Activated naive CD4-positive, alpha-beta T cell treated with anti-CD3 and anti-CD28 coated beads for 36 hours (primary cell): ENCODE measurements around the gene ADH7. TPM values are rescaled to one million over a fixed set of nuclear protein-coding genes. Genes with fewer than 3 reads are reported as not detected.

Experiments used
- CTCF ChIA-PET: fragments of 350-600 bp; sonication (Branson Sonifier 250); formaldehyde crosslinking; loops from one replicate; lab custom pipeline; 2021; ENCODE audit warnings: antibody characterized with exemption; lab: Charles Lee
- DNase-seq: peaks from one replicate; pipeline ENCODE4 v3.0.0-alpha.2; 2020
- H3K27ac Mint-ChIP-seq: one replicate; pipeline ENCODE4 v1.8.0; 2021; ENCODE audit warnings: mild to moderate bottlenecking, mixed read lengths
- H3K27me3 Mint-ChIP-seq: one replicate; pipeline ENCODE4 v1.8.0; 2021; ENCODE audit warnings: low read depth, mixed read lengths
- H3K36me3 Mint-ChIP-seq: one replicate; pipeline ENCODE4 v1.8.0; 2021; ENCODE audit warnings: low read depth, mixed read lengths
- H3K4me1 Mint-ChIP-seq: one replicate; pipeline ENCODE4 v1.8.0; 2021; ENCODE audit warnings: low read depth, mixed read lengths
- H3K4me3 Mint-ChIP-seq: one replicate; pipeline ENCODE4 v1.8.0; 2021; ENCODE audit warnings: mild to moderate bottlenecking, moderate library complexity, mixed read lengths
- H3K9me3 Mint-ChIP-seq: one replicate; pipeline ENCODE4 v1.8.0; 2021; ENCODE audit warnings: mixed read lengths
- intact Hi-C: fragments of 100-400 bp; cut with micrococcal nuclease; formaldehyde crosslinking; loops from one replicate; pipeline ENCODE4 v1.15.1; 2023
- total RNA-seq, 2 experiments: library from RNA; stranded (reverse); gene quantifications; one replicate each; pipeline ENCODE4 v1.2.3, GENCODE V29; 2021

Gene ADH7
- total RNA-seq, 2 experiments from 2014 or later: not detected

GRCh38 chr4:99414401-99414800 is 20.7 kb downstream of the ADH7 start:
- CTCF ChIA-PET: interaction anchor here (1.1 to 1.6 kb wide), 2 partner anchors 10 to 48 kb away, joined by 3 to 5 read pairs; no protein-coding TSS in a partner anchor
- H3K36me3 Mint-ChIP-seq: no peaks in the 10 kb centered on the region
- no peaks in the 10 kb centered on the region for H3K9me3 Mint-ChIP-seq
- no peaks in the 10 kb centered on the region for H3K27me3 Mint-ChIP-seq
- H3K4me3 Mint-ChIP-seq: no peak overlapping the region
- no peak for DNase-seq
- intact Hi-C loops: no loop called here
- H3K4me1 Mint-ChIP-seq: no peaks in the 10 kb centered on the region
- H3K27ac Mint-ChIP-seq: no peak overlapping the region

DNA sequence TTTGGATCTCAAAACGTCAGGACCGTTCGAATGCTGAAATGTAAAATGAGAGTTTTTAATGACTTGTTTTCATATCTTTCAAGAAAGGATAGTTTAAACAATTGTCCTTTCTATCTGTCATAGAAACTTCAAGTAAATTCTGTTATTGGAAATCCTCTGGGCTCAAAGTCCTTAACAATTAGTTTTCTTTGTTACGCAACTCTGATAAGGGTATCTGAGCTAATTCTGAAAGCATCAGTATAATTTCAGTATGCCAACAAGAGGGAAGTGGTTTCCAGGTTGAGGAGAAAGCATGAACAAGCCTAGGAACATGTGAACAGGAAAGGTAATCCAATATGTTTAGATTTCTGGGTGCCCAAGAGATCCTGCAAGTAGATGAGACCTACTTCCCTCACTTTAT is 22.0 kb downstream of the ADH7 start:
- no peak overlapping the region for H3K4me3 Mint-ChIP-seq
- H3K36me3 Mint-ChIP-seq: no peaks in the 10 kb centered on the region
- H3K4me1 Mint-ChIP-seq: no peaks in the 10 kb centered on the region
- H3K27me3 Mint-ChIP-seq: no peaks in the 10 kb centered on the region
- CTCF ChIA-PET: interaction anchor here (1.1 kb wide), 1 partner anchor 9 kb away, joined by 3 read pairs; no protein-coding TSS in a partner anchor
- H3K27ac Mint-ChIP-seq: no peak overlapping the region
- H3K9me3 Mint-ChIP-seq: no peaks in the 10 kb centered on the region
- intact Hi-C loops: no loop called here
- no peak for DNase-seq

DNA sequence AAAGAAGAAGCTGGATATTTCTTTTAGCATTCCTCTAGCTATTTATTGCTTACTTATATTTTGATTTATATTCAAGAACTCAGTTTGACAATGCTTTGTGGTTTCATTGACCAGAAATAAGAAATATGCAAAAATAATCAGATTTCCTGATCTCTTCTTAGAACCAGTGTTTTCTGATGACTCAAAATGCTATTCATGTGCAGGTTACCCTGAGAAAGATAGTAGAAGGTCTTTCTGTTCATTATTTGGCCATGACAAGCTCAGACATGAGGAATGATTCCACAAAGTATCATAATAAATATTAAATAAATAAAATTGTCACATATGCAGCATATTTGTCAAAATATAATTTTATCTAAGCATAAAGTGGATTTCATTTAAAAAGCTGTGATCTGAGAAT is 24.1 kb downstream of the ADH7 start:
- Mint-ChIP-seq H3K9me3 (no peaks in the 10 kb centered on the region), H3K4me3 (no peak overlapping the region), H3K27ac (no peak overlapping the region), H3K27me3 (no peaks in the 10 kb centered on the region), H3K4me1 (no peaks in the 10 kb centered on the region), H3K36me3 (no peaks in the 10 kb centered on the region)
- CTCF ChIA-PET: interaction anchor here (1.0 to 1.5 kb wide), 4 partner anchors 9 to 293 kb away, joined by 3 to 4 read pairs (median 4); no protein-coding TSS in a partner anchor
- intact Hi-C loops: no loop called here
- DNase-seq: no peak

DNA sequence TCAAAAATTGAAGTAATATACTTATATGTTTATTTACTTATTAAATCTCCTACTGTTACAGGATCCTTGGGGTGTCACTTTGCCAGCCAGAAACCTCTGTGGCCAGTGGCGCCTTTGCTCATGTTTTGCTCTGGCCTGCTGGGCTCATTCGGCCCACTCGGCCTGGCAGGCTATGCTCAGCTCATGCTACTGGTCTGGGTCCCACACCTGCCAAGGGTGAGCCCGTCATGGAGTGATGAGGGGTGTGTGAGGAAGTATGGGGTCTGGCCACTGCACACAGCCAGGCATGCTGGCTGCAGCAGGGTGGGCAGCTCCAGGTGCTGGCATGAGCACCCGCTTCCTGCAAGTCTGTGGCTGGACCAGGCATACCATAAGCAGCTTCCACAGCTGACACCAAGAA is 25.1 kb downstream of the ADH7 start:
- no peaks in the 10 kb centered on the region for H3K36me3 Mint-ChIP-seq
- no peaks in the 10 kb centered on the region for H3K4me1 Mint-ChIP-seq
- DNase-seq: no peak
- H3K4me3 Mint-ChIP-seq: no peak overlapping the region
- H3K9me3 Mint-ChIP-seq: no peaks in the 10 kb centered on the region
- intact Hi-C loops: no loop called here
- no peak overlapping the region for H3K27ac Mint-ChIP-seq
- H3K27me3 Mint-ChIP-seq: no peaks in the 10 kb centered on the region
- CTCF ChIA-PET: interaction anchor here (0.6 to 1.5 kb wide), 6 partner anchors 8 to 321 kb away, joined by 3 to 7 read pairs (median 4); partner anchors contain the start of gene ADH5

- intact Hi-C loops: loop anchor here (10.0 kb wide), 1 partner anchor 544 kb away; no protein-coding TSS in a partner anchor
- no peaks in the 10 kb centered on the region for H3K9me3 Mint-ChIP-seq
- no peak overlapping the region for H3K27ac Mint-ChIP-seq
- H3K4me1 Mint-ChIP-seq: no peaks in the 10 kb centered on the region
- H3K4me3 Mint-ChIP-seq: no peak overlapping the region
- H3K27me3 Mint-ChIP-seq: no peaks in the 10 kb centered on the region
- H3K36me3 Mint-ChIP-seq: no peaks in the 10 kb centered on the region
- no peak for DNase-seq
- CTCF ChIA-PET: no interaction called here
Measured at GRCh38 chr4:99408346-99408745, 26.8 kb downstream of the ADH7 start.

- no peaks in the 10 kb centered on the region for H3K27me3 Mint-ChIP-seq
- H3K4me3 Mint-ChIP-seq: no peak overlapping the region
- H3K36me3 Mint-ChIP-seq: no peaks in the 10 kb centered on the region
- H3K9me3 Mint-ChIP-seq: no peaks in the 10 kb centered on the region
- peak; percentile 77 for DNase-seq
- H3K4me1 Mint-ChIP-seq: no peaks in the 10 kb centered on the region
- H3K27ac Mint-ChIP-seq: no peak overlapping the region
- CTCF ChIA-PET: interaction anchor here (0.6 to 2.6 kb wide), 16 partner anchors 57 to 1256 kb away, joined by 3 to 8 read pairs (median 3); partner anchors contain the start of gene METAP1
- intact Hi-C loops: loop anchor here (1.0 to 10.0 kb wide), 9 partner anchors 58 to 1262 kb away; partner anchors contain the start of genes EIF4E, METAP1 and STPG2
Measured at GRCh38 chr4:99405433-99406115, 29.6 kb downstream of the ADH7 start.

GRCh38 chr4:99404595-99405287 is 30.4 kb downstream of the ADH7 start:
- Mint-ChIP-seq H3K4me1 (no peaks in the 10 kb centered on the region), H3K27ac (no peak overlapping the region), H3K27me3 (no peaks in the 10 kb centered on the region), H3K4me3 (no peak overlapping the region), H3K36me3 (no peaks in the 10 kb centered on the region), H3K9me3 (no peaks in the 10 kb centered on the region)
- intact Hi-C loops: loop anchor here (1.0 to 10.0 kb wide), 9 partner anchors 59 to 1261 kb away; partner anchors contain the start of genes EIF4E, METAP1 and STPG2
- no peak for DNase-seq
- CTCF ChIA-PET: interaction anchor here (0.6 to 2.6 kb wide), 15 partner anchors 9 to 1255 kb away, joined by 3 to 8 read pairs (median 3); partner anchors contain the start of gene METAP1

- CTCF ChIA-PET: interaction anchor here (0.6 to 2.6 kb wide), 7 partner anchors 18 to 418 kb away, joined by 3 to 8 read pairs (median 4); partner anchors contain the start of gene METAP1
- no peaks in the 10 kb centered on the region for H3K4me1 Mint-ChIP-seq
- DNase-seq: no peak
- H3K27me3 Mint-ChIP-seq: no peaks in the 10 kb centered on the region
- H3K27ac Mint-ChIP-seq: no peak overlapping the region
- no peak overlapping the region for H3K4me3 Mint-ChIP-seq
- no peaks in the 10 kb centered on the region for H3K9me3 Mint-ChIP-seq
- intact Hi-C loops: loop anchor here (2.0 to 10.0 kb wide), 3 partner anchors 465 to 539 kb away; partner anchors contain the start of gene EIF4E
- H3K36me3 Mint-ChIP-seq: no peaks in the 10 kb centered on the region
Measured at GRCh38 chr4:99403380-99404184, 31.6 kb downstream of the ADH7 start.

DNA sequence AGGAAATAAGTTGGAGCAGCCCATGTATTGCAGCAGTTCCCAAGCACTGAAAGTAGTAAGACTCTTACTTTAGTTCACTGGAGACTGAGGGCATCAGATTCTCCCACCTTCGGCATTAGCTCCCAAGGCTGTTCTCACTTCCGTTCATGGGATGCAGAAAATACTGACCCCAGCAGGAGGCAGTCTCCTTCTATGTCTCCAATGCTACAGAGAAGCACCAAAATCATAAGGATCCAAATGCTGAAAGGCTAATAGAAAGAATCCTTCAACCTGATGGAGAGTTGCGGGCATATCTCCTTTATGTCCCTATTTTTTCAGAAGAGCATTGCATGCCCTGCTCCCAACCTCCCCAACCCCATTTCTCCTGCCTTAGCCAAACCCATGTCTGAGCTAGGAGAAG is 32.4 kb downstream of the ADH7 start:
- DNase-seq: peak; percentile 7
- no peaks in the 10 kb centered on the region for H3K9me3 Mint-ChIP-seq
- H3K27me3 Mint-ChIP-seq: no peaks in the 10 kb centered on the region
- CTCF ChIA-PET: interaction anchor here (0.6 to 1.1 kb wide), 3 partner anchors 8 to 149 kb away, joined by 3 to 4 read pairs (median 3); no protein-coding TSS in a partner anchor
- no peak overlapping the region for H3K4me3 Mint-ChIP-seq
- no peaks in the 10 kb centered on the region for H3K36me3 Mint-ChIP-seq
- H3K4me1 Mint-ChIP-seq: no peaks in the 10 kb centered on the region
- H3K27ac Mint-ChIP-seq: no peak overlapping the region
- intact Hi-C loops: loop anchor here (10.0 kb wide), 1 partner anchor 538 kb away; no protein-coding TSS in a partner anchor

- DNase-seq: no peak
- Mint-ChIP-seq H3K27ac (no peak overlapping the region), H3K36me3 (no peaks in the 10 kb centered on the region), H3K4me1 (no peaks in the 10 kb centered on the region), H3K4me3 (no peak overlapping the region), H3K9me3 (no peaks in the 10 kb centered on the region), H3K27me3 (no peaks in the 10 kb centered on the region)
- CTCF ChIA-PET: interaction anchor here (0.6 to 0.8 kb wide), 2 partner anchors 225 to 281 kb away, joined by 3 read pairs; no protein-coding TSS in a partner anchor
- intact Hi-C loops: loop anchor here (10.0 kb wide), 1 partner anchor 536 kb away; no protein-coding TSS in a partner anchor
Measured at GRCh38 chr4:99400831-99401230, 34.3 kb downstream of the ADH7 start.

GRCh38 chr4:99399017-99399416 is 36.1 kb downstream of the ADH7 start:
- Mint-ChIP-seq H3K36me3 (no peaks in the 10 kb centered on the region), H3K4me1 (no peaks in the 10 kb centered on the region), H3K27me3 (peaks cover 3% of the 10 kb centered on the region), H3K9me3 (no peaks in the 10 kb centered on the region), H3K27ac (no peak overlapping the region), H3K4me3 (no peak overlapping the region)
- DNase-seq: no peak
- CTCF ChIA-PET: no interaction called here
- intact Hi-C loops: no loop called here
